Right lobe of liver (tissue), 4 donors: ENCODE results near the gene PDK3.

Source experiments
- CTCF ChIP-seq, 4 donors: fragments of 200-600 bp in 3 of 4; fragments of 450-650 bp in 1 of 4; IDR thresholded peaks; one replicate each; pipeline versions ENCODE4 v1.5.1 to v1.8.0; 2016 to 2022; ENCODE audit warnings: antibody characterized with exemption in 4 of 4, mild to moderate bottlenecking in 2 of 4
- POLR2A ChIP-seq: fragments of 450-650 bp; IDR thresholded peaks from one replicate; pipeline ENCODE4 v1.6.1; 2017; ENCODE audit warnings: antibody characterized with exemption, mild to moderate bottlenecking
- donor health status: DM: no; HTN: no; CAD: no.
- donor health status: DM: no; HTN: no; CAD: no.
- donor health status: DM: no; HTN: yes; CAD: no.

GRCh38 chrX:24464498-24464835 lies 619 bp upstream of the PDK3 start:
- no peak for TF ChIP-seq CTCF (IDR thresholded peaks at IDR 0.05)
- no peak for TF ChIP-seq POLR2A
